H1 (cell line): ENCODE results near the gene ARHGEF4. TPM values are rescaled to one million over a fixed set of nuclear protein-coding genes. Genes with fewer than 3 reads are reported as not detected.

Source experiments
- CTCF ChIA-PET: fragments of 300-600 bp; sonication (Branson Sonifier 250); formaldehyde crosslinking; loops from one replicate; lab custom pipeline; 2021; ENCODE audit not compliant: partially characterized antibody; lab: Charles Lee
- POLR2A ChIA-PET: fragments of 300-600 bp; sonication (Branson Sonifier 250); formaldehyde crosslinking; loops from one replicate; lab custom pipeline; 2021; ENCODE audit warnings: inconsistent platforms; ENCODE audit not compliant: partially characterized antibody; lab: Charles Lee
- DNase-seq, 2 experiments: peaks; one replicate each; pipeline versions ENCODE4 v3.0.0 to v3.0.0-alpha.2; 2010 to 2022; ENCODE audit warnings: low spot score in 2 of 2, low read depth in 1 of 2, mixed read lengths in 1 of 2
- FAIRE-seq: peaks from 2 replicates; lab custom pipeline; 2011; peaks lifted over from hg19 to GRCh38; lab: Jason Lieb, UNC
- H2AFZ ChIP-seq: 2 replicates; pipeline ENCODE4 v1.8.1; 2012; ENCODE audit warnings: low read length, inconsistent platforms
- H2AK5ac ChIP-seq: 2 replicates; pipeline ENCODE4 v1.6.1; 2013; ENCODE audit warnings: low read depth, low read length
- H2BK120ac ChIP-seq: replicated peaks from 2 replicates; pipeline ENCODE3; 2013; ENCODE audit warnings: low read depth, low read length, inconsistent platforms
- H2BK12ac ChIP-seq: 2 replicates; pipeline ENCODE4 v1.6.1; 2013; ENCODE audit warnings: low read depth, low read length
- H2BK15ac ChIP-seq: 2 replicates; pipeline ENCODE4 v1.6.1; 2013; ENCODE audit warnings: low read length
- H2BK20ac ChIP-seq: 2 replicates; pipeline ENCODE4 v1.6.1; 2013; ENCODE audit warnings: low read length
- H2BK5ac ChIP-seq: 2 replicates; pipeline ENCODE4 v1.6.1; 2013; ENCODE audit warnings: low read depth, low read length
- H3K14ac ChIP-seq: 2 replicates; pipeline ENCODE4 v1.6.1; 2013; ENCODE audit warnings: inconsistent platforms; ENCODE audit not compliant: insufficient read length
- H3K18ac ChIP-seq: 2 replicates; pipeline ENCODE4 v1.6.1; 2013; ENCODE audit warnings: low read length; ENCODE audit errors: extremely low read depth
- H3K23ac ChIP-seq: 2 replicates; pipeline ENCODE4 v1.6.1; 2013; ENCODE audit warnings: inconsistent platforms; ENCODE audit not compliant: insufficient read length
- H3K23me2 ChIP-seq: 2 replicates; pipeline ENCODE4 v1.6.1; 2013; ENCODE audit warnings: low read depth, low read length
- H3K27ac ChIP-seq: 2 replicates; pipeline ENCODE4 v1.6.1; 2011; ENCODE audit warnings: low read depth, low read length, inconsistent platforms
- H3K27me3 ChIP-seq, 4 experiments: replicated peaks in 1 of 4; 1 replicate in 1 of 4; 2 replicates in 3 of 4; pipeline versions ENCODE4 v1.6.1 to v1.8.1; 2011 to 2013; ENCODE audit warnings: low read length in 3 of 4, mild to moderate bottlenecking in 3 of 4, inconsistent platforms in 2 of 4, mixed read lengths in 2 of 4, moderate library complexity in 1 of 4; ENCODE audit not compliant: control insufficient read depth in 3 of 4, insufficient read depth in 3 of 4; ENCODE audit errors: extremely low read depth in 1 of 4
- H3K36me3 ChIP-seq, 4 experiments: 2 replicates each; pipeline versions ENCODE4 v1.6.1 to v1.8.1; 2011 to 2013; ENCODE audit warnings: mild to moderate bottlenecking in 4 of 4, low read length in 3 of 4, moderate library complexity in 2 of 4, control low read depth in 1 of 4, inconsistent platforms in 1 of 4; ENCODE audit not compliant: insufficient read depth in 4 of 4, control insufficient read depth in 2 of 4
- H3K4ac ChIP-seq: replicated peaks from 2 replicates; pipeline ENCODE3; 2013; ENCODE audit warnings: low read length, low read depth, mixed read lengths, inconsistent platforms; ENCODE audit not compliant: insufficient read length
- H3K4me1 ChIP-seq, 4 experiments: replicated peaks in 1 of 4; 1 replicate in 1 of 4; 2 replicates in 3 of 4; pipeline versions ENCODE4 v1.6.1 to v1.8.1; 2011 to 2013; ENCODE audit warnings: low read length in 3 of 4, inconsistent platforms in 2 of 4, mixed read lengths in 1 of 4; ENCODE audit not compliant: insufficient read depth in 4 of 4, control insufficient read depth in 3 of 4
- H3K4me2 ChIP-seq, 2 experiments: 2 replicates each; pipeline versions ENCODE4 v1.6.1 to v1.8.1; 2011 to 2013; ENCODE audit warnings: low read depth in 2 of 2, low read length in 2 of 2, control low read depth in 1 of 2, inconsistent platforms in 1 of 2, mild to moderate bottlenecking in 1 of 2; ENCODE audit not compliant: insufficient read depth in 1 of 2
- H3K4me3 ChIP-seq, 4 experiments: fragments of 200-600, 300-600 bp in 1 of 4; sonication (generic), shearing (Covaris generic), sonication (Bioruptor Twin) in 1 of 4; 2 replicates each; pipeline versions ENCODE4 v1.5.1 to v1.8.1; 2011 to 2016; ENCODE audit warnings: low read length in 4 of 4, low read depth in 3 of 4, control low read depth in 2 of 4, inconsistent platforms in 2 of 4, mild to moderate bottlenecking in 2 of 4, mixed read lengths in 1 of 4, moderate library complexity in 1 of 4; ENCODE audit not compliant: insufficient read depth in 2 of 4; ENCODE audit errors: extremely low read depth in 1 of 4
- H3K56ac ChIP-seq: replicated peaks from 2 replicates; pipeline ENCODE3; 2013; ENCODE audit warnings: low read depth, mild to moderate bottlenecking, mixed read lengths, low read length, inconsistent platforms; ENCODE audit not compliant: insufficient read length
- H3K79me1 ChIP-seq: 2 replicates; pipeline ENCODE4 v1.6.1; 2013; ENCODE audit warnings: low read depth, low read length, control low read depth
- H3K79me2 ChIP-seq, 2 experiments: 2 replicates each; pipeline versions ENCODE4 v1.6.1 to v1.8.1; 2012 to 2013; ENCODE audit warnings: low read length in 2 of 2, mild to moderate bottlenecking in 2 of 2, inconsistent platforms in 1 of 2; ENCODE audit not compliant: insufficient read depth in 2 of 2, control insufficient read depth in 1 of 2
- H3K9ac ChIP-seq, 4 experiments: replicated peaks in 1 of 4; 1 replicate in 1 of 4; 2 replicates in 3 of 4; pipeline versions ENCODE4 v1.6.1 to v1.8.1; 2011 to 2013; ENCODE audit warnings: low read depth in 3 of 4, low read length in 3 of 4, control low read depth in 2 of 4, mild to moderate bottlenecking in 2 of 4, moderate library complexity in 2 of 4, inconsistent platforms in 1 of 4; ENCODE audit errors: extremely low read depth in 1 of 4
- H3K9me3 ChIP-seq, 2 experiments: 2 replicates each; pipeline versions ENCODE4 v1.6.1 to v1.8.1; 2012 to 2013; ENCODE audit warnings: mild to moderate bottlenecking in 2 of 2, moderate library complexity in 2 of 2, control low read depth in 1 of 2, inconsistent platforms in 1 of 2, low read depth in 1 of 2, low read length in 1 of 2, mixed read lengths in 1 of 2; ENCODE audit not compliant: insufficient read depth in 2 of 2
- H4K20me1 ChIP-seq, 2 experiments: replicated peaks in 1 of 2; 2 replicates each; pipeline versions ENCODE3 to v1.8.1; 2011 to 2013; ENCODE audit warnings: inconsistent platforms in 2 of 2, low read length in 2 of 2, mild to moderate bottlenecking in 1 of 2; ENCODE audit not compliant: insufficient read depth in 2 of 2, control insufficient read depth in 1 of 2
- H4K5ac ChIP-seq: 2 replicates; pipeline ENCODE4 v1.6.1; 2013; ENCODE audit warnings: low read length, low read depth, mixed read lengths, inconsistent platforms; ENCODE audit not compliant: insufficient read length
- H4K8ac ChIP-seq: 2 replicates; pipeline ENCODE4 v1.8.0; 2013; ENCODE audit warnings: mild to moderate bottlenecking, moderate library complexity, low read length, inconsistent platforms; ENCODE audit not compliant: insufficient read depth; ENCODE audit errors: extremely low read depth
- H4K91ac ChIP-seq: replicated peaks from 2 replicates; pipeline ENCODE3; 2013; ENCODE audit warnings: low read length, mixed read lengths, inconsistent platforms; ENCODE audit not compliant: insufficient read length
- KDM4A ChIP-seq: IDR thresholded peaks from one replicate; pipeline ENCODE4 v1.7.1; 2012; ENCODE audit warnings: low read depth, mild to moderate bottlenecking, moderate library complexity, low read length, inconsistent platforms; ENCODE audit not compliant: severe bottlenecking
- PHF8 ChIP-seq: fragments of 200-600 bp; sonication (generic); conservative IDR thresholded peaks from 2 replicates; pipeline ENCODE4 v1.7.1; 2012; ENCODE audit warnings: low read depth, mild to moderate bottlenecking, inconsistent platforms, low read length, moderate library complexity
- RBBP5 ChIP-seq: IDR thresholded peaks from 2 replicates; pipeline ENCODE4 v1.7.1; 2012; ENCODE audit warnings: low read depth, mild to moderate bottlenecking, inconsistent platforms, low read length, moderate library complexity, borderline replicate concordance
- WGBS, 2 experiments: shearing (Covaris generic) in 1 of 2; methylation state at CpG; one replicate each; pipeline versions ENCODE4 v1.1.6 to v1.1.7; 2013 to 2015; ENCODE audit warnings: low lambda C conversion rate in 2 of 2, mixed read lengths in 2 of 2, inconsistent platforms in 1 of 2, low coverage in 1 of 2, missing lambda C conversion rate in 1 of 2; ENCODE audit not compliant: insufficient replicate concordance in 2 of 2, insufficient coverage in 1 of 2, insufficient read length in 1 of 2; ENCODE audit errors: extremely low coverage in 1 of 2, missing lambda C conversion rate in 1 of 2; 5-methylcytosine and 5-hydroxymethylcytosine counted together
- polyA plus RNA-seq, 7 experiments: library from polyadenylated mRNA; depleted of rRNA in 3 of 7; stranded (reverse) in 5 of 7; unstranded in 2 of 7; fragments of >200 nt in 5 of 7; fragments of 200-250 nt in 2 of 7; gene quantifications; 1 replicate in 5 of 7; 2 replicates in 1 of 7; 4 replicates in 1 of 7; pipeline versions ENCODE4 v1.2.1 to v1.2.3, GENCODE V29; 2011 to 2013; ENCODE audit warnings: missing spikeins in 2 of 7, mixed read lengths in 2 of 7
- total RNA-seq: library from RNA; stranded (reverse); fragmentation: NEBNext Ultra II Directional; extraction: Animal tissue kit (Norgen Biotek cat#: 25700); gene quantifications from 2 replicates; pipeline ENCODE4 v1.2.1, GENCODE V29; 2021
- TF ChIP-seq, protein P1 (sequence below): IDR thresholded peaks from 2 replicates; pipeline ENCODE4 v1.6.1; 2012; ENCODE audit warnings: inconsistent platforms
- TF ChIP-seq, protein P2 (sequence below): IDR thresholded peaks from 2 replicates; pipeline ENCODE4 v1.6.1; 2012; ENCODE audit warnings: low read length, inconsistent platforms

Gene ARHGEF4
- total and polyA plus RNA-seq, 2 of the 8 experiments (the other 6 are each of a cell fraction or from before 2014, with no cell fraction given): 10.6 to 14.6 TPM

DNA sequence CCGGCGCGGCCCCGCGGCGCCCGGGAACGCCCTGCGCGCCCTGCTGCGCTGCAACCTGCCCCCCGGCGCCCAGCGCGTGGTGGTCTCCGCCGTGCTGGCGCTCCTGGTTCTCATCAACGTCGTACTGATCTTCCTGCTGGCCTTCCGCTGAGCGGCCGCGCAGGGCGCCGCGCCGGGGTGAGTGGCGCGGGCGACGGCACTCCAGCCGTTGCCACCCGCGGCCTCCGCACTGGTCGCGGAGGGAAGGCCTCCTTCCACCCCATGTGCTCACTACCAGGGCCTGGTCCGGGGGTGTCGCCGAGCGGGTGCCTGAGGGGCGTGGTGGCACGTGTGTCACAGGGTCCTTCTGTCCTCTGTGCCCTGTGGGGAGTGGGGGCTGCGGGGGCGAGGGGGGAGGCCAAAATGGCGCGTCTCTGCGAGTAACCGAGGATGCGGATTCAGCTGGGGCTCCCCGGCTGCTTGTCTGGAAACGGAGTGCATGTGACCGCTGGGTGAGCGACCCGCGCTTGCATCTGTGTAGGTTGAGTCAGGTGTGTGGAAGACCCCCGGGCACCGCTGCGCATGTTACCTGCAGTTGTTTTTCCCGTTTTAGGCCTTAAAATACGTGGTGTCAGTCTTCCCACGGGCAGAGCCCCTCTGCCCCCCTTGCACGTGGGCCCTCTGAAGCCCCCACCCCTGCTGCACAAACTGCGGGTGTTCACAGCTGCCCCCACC, 198.6 kb downstream of the ARHGEF4 start:
- peak overlapping the region; percentile 51 to 70 (median 64) for H3K4me3 ChIP-seq
- no peak overlapping the region for H3K14ac ChIP-seq

More for the DNA sequence above, 198.6 kb downstream of the ARHGEF4 start:
- no peaks in the 10 kb centered on the region for H3K9me3 ChIP-seq
- WGBS, 2 experiments: 22% methylated on average over 29 of the region's 65 CpGs; no CpG with 5 or more reads in 1 of the 2 experiments
- H4K5ac ChIP-seq: no peak overlapping the region
- H3K27me3 ChIP-seq: peaks cover 6 to 33% (median 26%) of the 10 kb centered on the region in 4 experiments; a peak in 6 of 7 replicates
- peak overlapping the region; percentile 64; the same call in 1 of the 2 replicates for H2AFZ ChIP-seq
- H4K20me1 ChIP-seq: peaks cover 0 to 2% of the 10 kb centered on the region in 2 experiments
- H3K4me1 ChIP-seq: peaks cover 0 to 7% (median 4%) of the 10 kb centered on the region in 4 experiments; a peak in 6 of 7 replicates
- H3K79me2 ChIP-seq: no peaks in the 10 kb centered on the region
- H3K27ac ChIP-seq: no peak overlapping the region
- peak overlapping the region; percentile 83; the same call in 1 of the 2 replicates for H4K8ac ChIP-seq
- H3K23ac ChIP-seq: no peak overlapping the region
- H2AK5ac ChIP-seq: no peak overlapping the region
- DNase-seq (peak in 1 of 2 experiments; percentile 57), FAIRE-seq (no peak)
- ChIA-PET CTCF (interaction anchor here (2.2 kb wide), 1 partner anchor 21 kb away, joined by 6 read pairs; no protein-coding TSS in a partner anchor), POLR2A (interaction anchor here (1.9 to 2.0 kb wide), 2 partner anchors 10 to 58 kb away, joined by 6 to 9 read pairs; partner anchors contain the start of gene FAM168B)
- no peaks in the 10 kb centered on the region for H3K79me1 ChIP-seq
- no peak overlapping the region for H4K91ac ChIP-seq
- no peak overlapping the region for H2BK120ac ChIP-seq
- H3K56ac ChIP-seq: no peak overlapping the region
- H2BK15ac ChIP-seq: peak overlapping the region; percentile 61; the same call in 1 of the 2 replicates
- H2BK5ac ChIP-seq: no peak overlapping the region
- H3K4me2 ChIP-seq: peak overlapping the region; percentile 73 to 95
- H2BK20ac ChIP-seq: no peak overlapping the region
- peak overlapping the region; percentile 27; the same call in 1 of the 2 replicates for H2BK12ac ChIP-seq
- TF ChIP-seq, protein P1, sequence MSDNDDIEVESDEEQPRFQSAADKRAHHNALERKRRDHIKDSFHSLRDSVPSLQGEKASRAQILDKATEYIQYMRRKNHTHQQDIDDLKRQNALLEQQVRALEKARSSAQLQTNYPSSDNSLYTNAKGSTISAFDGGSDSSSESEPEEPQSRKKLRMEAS: peak; percentile 69; the same call in 1 of the 2 replicates
- TF ChIP-seq KDM4A: peak; percentile 26
- peak; percentile 87; the same call in 1 of the 2 replicates for TF ChIP-seq RBBP5
- TF ChIP-seq, protein P2, sequence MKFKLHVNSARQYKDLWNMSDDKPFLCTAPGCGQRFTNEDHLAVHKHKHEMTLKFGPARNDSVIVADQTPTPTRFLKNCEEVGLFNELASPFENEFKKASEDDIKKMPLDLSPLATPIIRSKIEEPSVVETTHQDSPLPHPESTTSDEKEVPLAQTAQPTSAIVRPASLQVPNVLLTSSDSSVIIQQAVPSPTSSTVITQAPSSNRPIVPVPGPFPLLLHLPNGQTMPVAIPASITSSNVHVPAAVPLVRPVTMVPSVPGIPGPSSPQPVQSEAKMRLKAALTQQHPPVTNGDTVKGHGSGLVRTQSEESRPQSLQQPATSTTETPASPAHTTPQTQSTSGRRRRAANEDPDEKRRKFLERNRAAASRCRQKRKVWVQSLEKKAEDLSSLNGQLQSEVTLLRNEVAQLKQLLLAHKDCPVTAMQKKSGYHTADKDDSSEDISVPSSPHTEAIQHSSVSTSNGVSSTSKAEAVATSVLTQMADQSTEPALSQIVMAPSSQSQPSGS: no peak
- peak; percentile 47; the same call in 1 of the 2 replicates for TF ChIP-seq PHF8
- no peak overlapping the region for H3K4ac ChIP-seq
- H3K9ac ChIP-seq: peak overlapping the region; percentile 45 to 68 (median 52); a peak in 6 of 7 replicates
- no peaks in the 10 kb centered on the region; a peak in 1 of 8 replicates for H3K36me3 ChIP-seq
- H3K18ac ChIP-seq: 0 out of 2 replicates have a peak overlapping the region, but pooled peaks have one; percentile 78
- H3K23me2 ChIP-seq: peaks cover 10% of the 10 kb centered on the region; the same call in 1 of the 2 replicates
